Fibroblast of lung (primary cell): ENCODE measurements around the gene TBC1D23. TPM values are rescaled to one million over a fixed set of nuclear protein-coding genes. Genes with fewer than 3 reads are reported as not detected.
A peak's percentile ranks its signal among the peaks of the same experiment; 100 is the strongest.

Experiments
- DNase-seq, 2 donors: peaks; one replicate each; pipeline versions ENCODE4 v3.0.0 to v3.0.0-alpha.2; 2010; ENCODE audit warnings: low read depth in 2 of 2
- H2AFZ ChIP-seq: 2 replicates; pipeline ENCODE4 v1.5.1; 2012; ENCODE audit warnings: low read length, control low read depth, inconsistent platforms
- H3K27ac ChIP-seq: 2 replicates; pipeline ENCODE4 v1.5.1; 2011; ENCODE audit warnings: low read length, control low read depth; ENCODE audit not compliant: insufficient read depth
- H3K27me3 ChIP-seq: 2 replicates; pipeline ENCODE4 v1.5.1; 2011; ENCODE audit warnings: mild to moderate bottlenecking, low read length; ENCODE audit not compliant: control insufficient read depth, insufficient read depth
- H3K36me3 ChIP-seq: 2 replicates; pipeline ENCODE4 v1.5.1; 2011; ENCODE audit warnings: low read length; ENCODE audit not compliant: control insufficient read depth, insufficient read depth
- H3K4me1 ChIP-seq: 2 replicates; pipeline ENCODE4 v1.5.1; 2011; ENCODE audit warnings: low read length; ENCODE audit not compliant: control insufficient read depth, insufficient read depth; ENCODE audit errors: extremely low read depth
- H3K4me2 ChIP-seq: 2 replicates; pipeline ENCODE4 v1.5.1; 2011; ENCODE audit warnings: low read length, control low read depth; ENCODE audit not compliant: insufficient read depth; ENCODE audit errors: extremely low read depth
- H3K4me3 ChIP-seq, 4 experiments: fragments of 200-600 bp in 1 of 4; sonication (generic) in 1 of 4; replicated peaks in 1 of 4; 2 replicates each; pipeline ENCODE4 v1.5.1; 2011 to 2016; ENCODE audit warnings: low read length in 4 of 4, low read depth in 3 of 4, mild to moderate bottlenecking in 3 of 4, control low read depth in 2 of 4, inconsistent platforms in 1 of 4, mixed read lengths in 1 of 4; ENCODE audit not compliant: insufficient read depth in 1 of 4; ENCODE audit errors: control extremely low read depth in 1 of 4
- H3K79me2 ChIP-seq: 2 replicates; pipeline ENCODE4 v1.5.1; 2012; ENCODE audit warnings: mild to moderate bottlenecking, low read length, inconsistent platforms; ENCODE audit not compliant: control insufficient read depth, insufficient read depth
- H3K9ac ChIP-seq: 2 replicates; pipeline ENCODE4 v1.5.1; 2011; ENCODE audit warnings: mild to moderate bottlenecking, low read length, control low read depth; ENCODE audit not compliant: insufficient read depth
- H3K9me3 ChIP-seq: 2 replicates; pipeline ENCODE4 v1.5.1; 2012; ENCODE audit warnings: low read depth, low read length; ENCODE audit not compliant: control insufficient read depth, insufficient read depth
- H4K20me1 ChIP-seq: 2 replicates; pipeline ENCODE4 v1.5.1; 2011; ENCODE audit warnings: low read length; ENCODE audit not compliant: control insufficient read depth, insufficient read depth; ENCODE audit errors: extremely low read depth
- EZH2 ChIP-seq: IDR thresholded peaks from 2 replicates; pipeline ENCODE4 v1.5.1; 2012; ENCODE audit warnings: low read length, control low read depth, mild to moderate bottlenecking; ENCODE audit errors: missing control alignments
- polyA plus RNA-seq, 2 donors: library from polyadenylated mRNA; depleted of rRNA in 1 of 2; stranded (reverse) in 1 of 2; unstranded in 1 of 2; fragments of >200 nt; gene quantifications; 2 replicates each; pipeline ENCODE4 v1.2.1, GENCODE V29; 2011 to 2012; ENCODE audit warnings: missing spikeins in 1 of 2
- total RNA-seq: library from RNA; depleted of rRNA; stranded (reverse); fragments of >200 nt; gene quantifications from 2 replicates; pipeline ENCODE4 v1.2.1, GENCODE V29; 2014
- TF ChIP-seq, protein P1 (sequence below), 2 donors: IDR thresholded peaks in 1 of 2; conservative IDR thresholded peaks in 1 of 2; 1 replicate in 1 of 2; 2 replicates in 1 of 2; pipeline ENCODE4 v1.5.1; 2011 to 2012; ENCODE audit warnings: low read length in 2 of 2, control low read depth in 1 of 2, inconsistent platforms in 1 of 2, low read depth in 1 of 2, mild to moderate bottlenecking in 1 of 2

TBC1D23 gene
- total and polyA plus RNA-seq, 2 donors (not counting 1 experiment from before 2014, with no cell fraction given) = 54.9 to 121 TPM

GRCh38 chr3:100244264-100244663 lies 16.5 kb upstream of the TBC1D23 start:
- H3K27me3 ChIP-seq = no peaks in the 10 kb centered on the region
- no peak overlapping the region for H3K4me3 ChIP-seq
- no peaks in the 10 kb centered on the region for H3K79me2 ChIP-seq
- peaks cover 2% of the 10 kb centered on the region for H3K4me1 ChIP-seq
- H4K20me1 ChIP-seq = no peaks in the 10 kb centered on the region
- H3K9me3 ChIP-seq = no peaks in the 10 kb centered on the region
- no peak for DNase-seq
- no peak overlapping the region for H3K27ac ChIP-seq
- H3K4me2 ChIP-seq = no peak overlapping the region
- H3K36me3 ChIP-seq = no peaks in the 10 kb centered on the region
- no peak overlapping the region for H2AFZ ChIP-seq
- no peak overlapping the region for H3K9ac ChIP-seq
- TF ChIP-seq EZH2 = no peak
- TF ChIP-seq, protein P1, sequence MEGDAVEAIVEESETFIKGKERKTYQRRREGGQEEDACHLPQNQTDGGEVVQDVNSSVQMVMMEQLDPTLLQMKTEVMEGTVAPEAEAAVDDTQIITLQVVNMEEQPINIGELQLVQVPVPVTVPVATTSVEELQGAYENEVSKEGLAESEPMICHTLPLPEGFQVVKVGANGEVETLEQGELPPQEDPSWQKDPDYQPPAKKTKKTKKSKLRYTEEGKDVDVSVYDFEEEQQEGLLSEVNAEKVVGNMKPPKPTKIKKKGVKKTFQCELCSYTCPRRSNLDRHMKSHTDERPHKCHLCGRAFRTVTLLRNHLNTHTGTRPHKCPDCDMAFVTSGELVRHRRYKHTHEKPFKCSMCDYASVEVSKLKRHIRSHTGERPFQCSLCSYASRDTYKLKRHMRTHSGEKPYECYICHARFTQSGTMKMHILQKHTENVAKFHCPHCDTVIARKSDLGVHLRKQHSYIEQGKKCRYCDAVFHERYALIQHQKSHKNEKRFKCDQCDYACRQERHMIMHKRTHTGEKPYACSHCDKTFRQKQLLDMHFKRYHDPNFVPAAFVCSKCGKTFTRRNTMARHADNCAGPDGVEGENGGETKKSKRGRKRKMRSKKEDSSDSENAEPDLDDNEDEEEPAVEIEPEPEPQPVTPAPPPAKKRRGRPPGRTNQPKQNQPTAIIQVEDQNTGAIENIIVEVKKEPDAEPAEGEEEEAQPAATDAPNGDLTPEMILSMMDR (conservative IDR thresholded peaks at IDR 0.05 in 1 of 2, IDR thresholded peaks at IDR 0.05 in 1 of 2; ENCODE audit: low read depth in 1 of 2, low read length in 2 of 2) = no peak

GRCh38 chr3:100245136-100245535 lies 15.7 kb upstream of the TBC1D23 start:
- TF ChIP-seq, protein P1 (conservative IDR thresholded peaks at IDR 0.05 in 1 of 2, IDR thresholded peaks at IDR 0.05 in 1 of 2; ENCODE audit: low read depth in 1 of 2, low read length in 2 of 2) = no peak
- TF ChIP-seq EZH2 = no peak
- Histone ChIP-seq H3K36me3 (no peaks in the 10 kb centered on the region), H4K20me1 (no peaks in the 10 kb centered on the region), H3K4me2 (no peak overlapping the region), H3K9me3 (no peaks in the 10 kb centered on the region), H3K79me2 (no peaks in the 10 kb centered on the region), H3K27me3 (no peaks in the 10 kb centered on the region), H2AFZ (no peak overlapping the region), H3K4me1 (peaks cover 2% of the 10 kb centered on the region), H3K4me3 (no peak overlapping the region), H3K9ac (no peak overlapping the region), H3K27ac (no peak overlapping the region)
- peak in 1 of 2 donors; percentile 77 for DNase-seq

- Histone ChIP-seq H3K79me2 (no peaks in the 10 kb centered on the region), H3K27me3 (no peaks in the 10 kb centered on the region), H3K9me3 (no peaks in the 10 kb centered on the region), H4K20me1 (no peaks in the 10 kb centered on the region), H3K4me2 (no peak overlapping the region), H3K27ac (no peak overlapping the region), H3K36me3 (no peaks in the 10 kb centered on the region), H2AFZ (no peak overlapping the region), H3K4me1 (peaks cover 2% of the 10 kb centered on the region), H3K9ac (no peak overlapping the region), H3K4me3 (no peak overlapping the region)
- TF ChIP-seq, protein P1 (conservative IDR thresholded peaks at IDR 0.05 in 1 of 2, IDR thresholded peaks at IDR 0.05 in 1 of 2; ENCODE audit: low read depth in 1 of 2, low read length in 2 of 2) = no peak
- no peak for TF ChIP-seq EZH2
- peak; percentile 21 to 81 for DNase-seq
Measured at GRCh38 chr3:100245927-100246326, 14.9 kb upstream of the TBC1D23 start.
